ENCODE data around the gene ZNF275.

DNA sequence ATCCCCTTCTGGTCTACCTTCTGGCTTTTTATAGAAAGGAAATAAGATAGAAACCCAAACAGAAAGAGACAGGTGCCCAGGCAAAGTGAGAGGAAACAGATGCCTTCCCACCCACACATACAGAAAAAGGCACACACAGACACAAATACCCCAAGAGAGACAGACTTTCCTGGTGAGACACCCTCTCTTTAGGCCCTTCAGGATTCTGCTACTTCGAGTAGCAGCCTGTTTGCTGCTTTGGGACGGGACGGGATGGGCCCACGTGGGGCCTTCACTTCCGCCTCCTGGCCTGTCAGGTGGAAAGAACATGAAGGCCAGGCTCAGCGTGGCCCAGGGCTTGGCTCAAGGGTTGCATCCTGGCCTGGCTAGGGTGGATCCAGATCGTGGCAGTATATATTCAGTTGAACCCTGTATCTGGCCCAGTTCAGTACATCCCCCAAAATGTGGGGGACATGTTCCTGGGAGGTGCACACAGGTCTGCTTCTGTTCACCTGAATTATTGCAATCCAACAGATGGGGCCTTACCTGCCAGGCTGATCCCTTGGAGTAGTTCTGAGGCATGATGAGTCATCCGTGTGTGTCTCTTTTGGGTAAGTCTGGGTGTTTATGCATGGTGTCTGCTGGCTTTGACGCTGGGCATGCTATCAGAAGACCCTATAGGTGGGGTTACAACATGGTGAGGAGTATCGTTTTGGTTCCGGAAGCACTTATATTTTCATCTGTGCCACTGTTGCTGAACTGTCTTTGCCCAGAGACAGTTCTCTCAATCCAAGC lies 2.4 kb downstream of the ZNF275 start:
- TF ChIP-seq, protein P1, sequence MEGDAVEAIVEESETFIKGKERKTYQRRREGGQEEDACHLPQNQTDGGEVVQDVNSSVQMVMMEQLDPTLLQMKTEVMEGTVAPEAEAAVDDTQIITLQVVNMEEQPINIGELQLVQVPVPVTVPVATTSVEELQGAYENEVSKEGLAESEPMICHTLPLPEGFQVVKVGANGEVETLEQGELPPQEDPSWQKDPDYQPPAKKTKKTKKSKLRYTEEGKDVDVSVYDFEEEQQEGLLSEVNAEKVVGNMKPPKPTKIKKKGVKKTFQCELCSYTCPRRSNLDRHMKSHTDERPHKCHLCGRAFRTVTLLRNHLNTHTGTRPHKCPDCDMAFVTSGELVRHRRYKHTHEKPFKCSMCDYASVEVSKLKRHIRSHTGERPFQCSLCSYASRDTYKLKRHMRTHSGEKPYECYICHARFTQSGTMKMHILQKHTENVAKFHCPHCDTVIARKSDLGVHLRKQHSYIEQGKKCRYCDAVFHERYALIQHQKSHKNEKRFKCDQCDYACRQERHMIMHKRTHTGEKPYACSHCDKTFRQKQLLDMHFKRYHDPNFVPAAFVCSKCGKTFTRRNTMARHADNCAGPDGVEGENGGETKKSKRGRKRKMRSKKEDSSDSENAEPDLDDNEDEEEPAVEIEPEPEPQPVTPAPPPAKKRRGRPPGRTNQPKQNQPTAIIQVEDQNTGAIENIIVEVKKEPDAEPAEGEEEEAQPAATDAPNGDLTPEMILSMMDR (IDR thresholded peaks at IDR 0.05): no peak
- TF ChIP-seq POLR2A (IDR thresholded peaks at IDR 0.05) (no peak), POLR2AphosphoS5 (IDR thresholded peaks at IDR 0.05) (no peak)

Measured in breast epithelium (tissue), 3 donors.